WTC11 (cell line): ENCODE results near the gene CNOT3. TPM values are rescaled to one million over a fixed set of nuclear protein-coding genes. Genes with fewer than 3 reads are reported as not detected.

Experiments used
- ATAC-seq: fragments of 200-7000 bp; cut with Tn5 transposase; 2 replicates; pipeline ENCODE4 v1.10.0; 2021; ENCODE audit warnings: mild to moderate bottlenecking, moderate library complexity
- CTCF ChIA-PET: fragments of 300-600 bp; sonication (Branson Sonifier 250); formaldehyde crosslinking; loops from one replicate; lab custom pipeline; 2021; ENCODE audit warnings: antibody characterized with exemption; lab: Charles Lee
- POLR2A ChIA-PET: fragments of 350-600 bp; sonication (Branson Sonifier 250); formaldehyde crosslinking; loops from one replicate; lab custom pipeline; 2021; ENCODE audit warnings: antibody characterized with exemption; lab: Charles Lee
- DNase-seq: peaks from one replicate; pipeline ENCODE4 v3.0.0; 2021; ENCODE audit warnings: low spot score
- H3K27ac Mint-ChIP-seq: 2 replicates; pipeline ENCODE4 v1.8.0; 2021; ENCODE audit warnings: mixed read lengths
- H3K27me3 Mint-ChIP-seq: 2 replicates; pipeline ENCODE4 v1.8.0; 2021; ENCODE audit warnings: low read depth, mild to moderate bottlenecking, moderate library complexity, mixed read lengths
- H3K36me3 Mint-ChIP-seq: 2 replicates; pipeline ENCODE4 v1.8.0; 2021; ENCODE audit warnings: mixed read lengths
- H3K4me1 Mint-ChIP-seq: 2 replicates; pipeline ENCODE4 v1.8.0; 2022; ENCODE audit warnings: mixed read lengths
- H3K4me3 Mint-ChIP-seq: 2 replicates; pipeline ENCODE4 v1.8.0; 2021; ENCODE audit warnings: mild to moderate bottlenecking, moderate library complexity, mixed read lengths
- H3K9me3 Mint-ChIP-seq: 2 replicates; pipeline ENCODE4 v1.8.0; 2021; ENCODE audit warnings: mixed read lengths
- CREB1 ChIP-seq: sonication (generic); formaldehyde crosslinking; IDR thresholded peaks from 2 replicates; pipeline ENCODE4 v1.8.0; 2023; ENCODE audit warnings: mild to moderate bottlenecking, missing genetic modification reagents
- ESRRA ChIP-seq: sonication (generic); formaldehyde crosslinking; IDR thresholded peaks from 2 replicates; pipeline ENCODE4 v1.8.1; 2022; ENCODE audit warnings: mild to moderate bottlenecking, missing genetic modification reagents, borderline replicate concordance
- ETV6 ChIP-seq: sonication (generic); formaldehyde crosslinking; IDR thresholded peaks from 2 replicates; pipeline ENCODE4 v1.8.1; 2022; ENCODE audit warnings: mild to moderate bottlenecking, missing genetic modification reagents
- FOXP1 ChIP-seq: sonication (generic); formaldehyde crosslinking; IDR thresholded peaks from 2 replicates; pipeline ENCODE4 v1.8.0; 2022; ENCODE audit warnings: missing genetic modification reagents, mild to moderate bottlenecking, moderate library complexity, borderline replicate concordance
- JAZF1 ChIP-seq: fragments of 250-450 bp; sonication (Bioruptor Pico); IDR thresholded peaks from 2 replicates; pipeline ENCODE4 v1.9.0; 2021; ENCODE audit warnings: moderate library complexity, mild to moderate bottlenecking, inconsistent platforms
- NR1H2 ChIP-seq: sonication (generic); formaldehyde crosslinking; IDR thresholded peaks from 2 replicates; pipeline ENCODE4 v1.9.0; 2021; ENCODE audit warnings: mild to moderate bottlenecking, moderate library complexity, missing genetic modification reagents
- SOX15 ChIP-seq: fragments of 250-450 bp; sonication (Bioruptor Pico); IDR thresholded peaks from 2 replicates; pipeline ENCODE4 v1.9.0; 2021; ENCODE audit warnings: mild to moderate bottlenecking
- SP1 ChIP-seq: sonication (generic); formaldehyde crosslinking; conservative IDR thresholded peaks from 2 replicates; pipeline ENCODE4 v1.8.1; 2022; ENCODE audit warnings: missing genetic modification reagents
- TCF7 ChIP-seq: sonication (generic); formaldehyde crosslinking; IDR thresholded peaks from 2 replicates; pipeline ENCODE4 v1.8.0; 2022; ENCODE audit warnings: mild to moderate bottlenecking, low read depth, missing genetic modification reagents, moderate library complexity
- ZNF263 ChIP-seq: sonication (generic); formaldehyde crosslinking; IDR thresholded peaks from 2 replicates; pipeline ENCODE4 v1.8.1; 2022; ENCODE audit warnings: low read depth, mild to moderate bottlenecking, moderate library complexity, missing genetic modification reagents
- ZNF317 ChIP-seq: sonication (generic); formaldehyde crosslinking; IDR thresholded peaks from 2 replicates; pipeline ENCODE4 v1.8.1; 2023; ENCODE audit warnings: low read depth, mild to moderate bottlenecking, moderate library complexity, missing genetic modification reagents, borderline replicate concordance
- ZNF396 ChIP-seq: fragments of 250-450 bp; sonication (Bioruptor Pico); IDR thresholded peaks from 2 replicates; pipeline ENCODE4 v1.8.0; 2021; ENCODE audit warnings: mild to moderate bottlenecking, moderate library complexity, borderline replicate concordance
- ZNF671 ChIP-seq: fragments of 250-450 bp; sonication (Bioruptor Pico); IDR thresholded peaks from 2 replicates; pipeline ENCODE4 v1.8.0; 2021; ENCODE audit warnings: mild to moderate bottlenecking
- total RNA-seq: library from RNA; stranded (reverse); gene quantifications from 3 replicates; pipeline ENCODE4 v1.2.3, GENCODE V29; 2021
- TF ChIP-seq, protein P1 (sequence below): fragments of 250-450 bp; sonication (Bioruptor Pico); IDR thresholded peaks from 2 replicates; pipeline ENCODE4 v1.9.0; 2021; ENCODE audit warnings: mild to moderate bottlenecking
- TF ChIP-seq, protein P2 (sequence below): sonication (generic); formaldehyde crosslinking; IDR thresholded peaks from 2 replicates; pipeline ENCODE4 v1.8.1; 2022; ENCODE audit warnings: missing genetic modification reagents, borderline replicate concordance
- TF ChIP-seq, protein P3 (sequence below): fragments of 250-450 bp; sonication (Bioruptor Pico); IDR thresholded peaks from 2 replicates; pipeline ENCODE4 v1.9.0; 2021; ENCODE audit warnings: mild to moderate bottlenecking, borderline replicate concordance
- TF ChIP-seq, protein P4 (sequence below): sonication (generic); formaldehyde crosslinking; conservative IDR thresholded peaks from 2 replicates; pipeline ENCODE4 v1.8.1; 2023; ENCODE audit warnings: mild to moderate bottlenecking, low read depth, missing genetic modification reagents, moderate library complexity

Gene CNOT3
- total RNA-seq, 1 experiment from 2014 or later: 93.3 TPM

DNA sequence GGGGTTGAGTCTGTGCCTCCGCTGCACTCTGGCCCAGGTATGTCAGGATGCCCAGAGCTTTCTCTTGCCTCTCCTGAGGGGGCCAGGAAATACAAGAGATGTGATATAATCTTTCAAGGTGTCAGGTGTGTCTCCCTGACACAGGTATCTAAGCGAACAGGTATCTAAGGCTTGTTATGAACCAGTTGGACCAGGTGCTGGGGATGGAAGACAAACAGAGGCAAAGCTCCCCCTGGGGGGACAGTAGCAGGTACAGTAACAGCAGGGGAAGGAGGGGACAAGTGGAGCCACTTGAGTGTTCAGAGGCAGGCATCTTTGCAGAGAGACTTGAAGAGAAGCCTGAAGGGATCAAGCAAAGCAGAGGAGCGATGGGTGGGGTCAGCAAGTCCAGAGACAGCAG is 19.4 kb downstream of the CNOT3 start:
- ATAC-seq: no peak
- no peak for DNase-seq
- Mint-ChIP-seq H3K4me3 (no peak overlapping the region), H3K27me3 (no peaks in the 10 kb centered on the region; the same call in 1 of the 2 replicates), H3K27ac (no peak overlapping the region), H3K4me1 (peaks cover 19% of the 10 kb centered on the region), H3K9me3 (no peaks in the 10 kb centered on the region), H3K36me3 (peaks cover 38% of the 10 kb centered on the region)
- TF ChIP-seq, protein P1, sequence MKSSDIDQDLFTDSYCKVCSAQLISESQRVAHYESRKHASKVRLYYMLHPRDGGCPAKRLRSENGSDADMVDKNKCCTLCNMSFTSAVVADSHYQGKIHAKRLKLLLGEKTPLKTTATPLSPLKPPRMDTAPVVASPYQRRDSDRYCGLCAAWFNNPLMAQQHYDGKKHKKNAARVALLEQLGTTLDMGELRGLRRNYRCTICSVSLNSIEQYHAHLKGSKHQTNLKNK: no peak
- TF ChIP-seq, protein P2, sequence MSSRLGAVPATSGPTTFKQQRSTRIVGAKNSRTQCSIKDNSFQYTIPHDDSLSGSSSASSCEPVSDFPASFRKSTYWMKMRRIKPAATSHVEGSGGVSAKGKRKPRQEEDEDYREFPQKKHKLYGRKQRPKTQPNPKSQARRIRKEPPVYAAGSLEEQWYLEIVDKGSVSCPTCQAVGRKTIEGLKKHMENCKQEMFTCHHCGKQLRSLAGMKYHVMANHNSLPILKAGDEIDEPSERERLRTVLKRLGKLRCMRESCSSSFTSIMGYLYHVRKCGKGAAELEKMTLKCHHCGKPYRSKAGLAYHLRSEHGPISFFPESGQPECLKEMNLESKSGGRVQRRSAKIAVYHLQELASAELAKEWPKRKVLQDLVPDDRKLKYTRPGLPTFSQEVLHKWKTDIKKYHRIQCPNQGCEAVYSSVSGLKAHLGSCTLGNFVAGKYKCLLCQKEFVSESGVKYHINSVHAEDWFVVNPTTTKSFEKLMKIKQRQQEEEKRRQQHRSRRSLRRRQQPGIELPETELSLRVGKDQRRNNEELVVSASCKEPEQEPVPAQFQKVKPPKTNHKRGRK (CRISPR knock-in tag): no peak
- no peak for TF ChIP-seq SOX15 (CRISPR knock-in tag)
- TF ChIP-seq, protein P3, sequence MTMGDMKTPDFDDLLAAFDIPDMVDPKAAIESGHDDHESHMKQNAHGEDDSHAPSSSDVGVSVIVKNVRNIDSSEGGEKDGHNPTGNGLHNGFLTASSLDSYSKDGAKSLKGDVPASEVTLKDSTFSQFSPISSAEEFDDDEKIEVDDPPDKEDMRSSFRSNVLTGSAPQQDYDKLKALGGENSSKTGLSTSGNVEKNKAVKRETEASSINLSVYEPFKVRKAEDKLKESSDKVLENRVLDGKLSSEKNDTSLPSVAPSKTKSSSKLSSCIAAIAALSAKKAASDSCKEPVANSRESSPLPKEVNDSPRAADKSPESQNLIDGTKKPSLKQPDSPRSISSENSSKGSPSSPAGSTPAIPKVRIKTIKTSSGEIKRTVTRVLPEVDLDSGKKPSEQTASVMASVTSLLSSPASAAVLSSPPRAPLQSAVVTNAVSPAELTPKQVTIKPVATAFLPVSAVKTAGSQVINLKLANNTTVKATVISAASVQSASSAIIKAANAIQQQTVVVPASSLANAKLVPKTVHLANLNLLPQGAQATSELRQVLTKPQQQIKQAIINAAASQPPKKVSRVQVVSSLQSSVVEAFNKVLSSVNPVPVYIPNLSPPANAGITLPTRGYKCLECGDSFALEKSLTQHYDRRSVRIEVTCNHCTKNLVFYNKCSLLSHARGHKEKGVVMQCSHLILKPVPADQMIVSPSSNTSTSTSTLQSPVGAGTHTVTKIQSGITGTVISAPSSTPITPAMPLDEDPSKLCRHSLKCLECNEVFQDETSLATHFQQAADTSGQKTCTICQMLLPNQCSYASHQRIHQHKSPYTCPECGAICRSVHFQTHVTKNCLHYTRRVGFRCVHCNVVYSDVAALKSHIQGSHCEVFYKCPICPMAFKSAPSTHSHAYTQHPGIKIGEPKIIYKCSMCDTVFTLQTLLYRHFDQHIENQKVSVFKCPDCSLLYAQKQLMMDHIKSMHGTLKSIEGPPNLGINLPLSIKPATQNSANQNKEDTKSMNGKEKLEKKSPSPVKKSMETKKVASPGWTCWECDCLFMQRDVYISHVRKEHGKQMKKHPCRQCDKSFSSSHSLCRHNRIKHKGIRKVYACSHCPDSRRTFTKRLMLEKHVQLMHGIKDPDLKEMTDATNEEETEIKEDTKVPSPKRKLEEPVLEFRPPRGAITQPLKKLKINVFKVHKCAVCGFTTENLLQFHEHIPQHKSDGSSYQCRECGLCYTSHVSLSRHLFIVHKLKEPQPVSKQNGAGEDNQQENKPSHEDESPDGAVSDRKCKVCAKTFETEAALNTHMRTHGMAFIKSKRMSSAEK (CRISPR knock-in tag): no peak
- no peak for TF ChIP-seq ZNF317
- TF ChIP-seq ETV6 (CRISPR knock-in tag): no peak
- no peak for TF ChIP-seq SP1
- TF ChIP-seq TCF7 (CRISPR knock-in tag): no peak
- TF ChIP-seq FOXP1 (CRISPR knock-in tag): no peak
- TF ChIP-seq JAZF1 (CRISPR knock-in tag): no peak
- TF ChIP-seq NR1H2 (CRISPR knock-in tag): no peak
- no peak for TF ChIP-seq ZNF263 (CRISPR knock-in tag)
- no peak for TF ChIP-seq ZNF671 (CRISPR knock-in tag)
- no peak for TF ChIP-seq ESRRA (CRISPR knock-in tag)
- no peak for TF ChIP-seq ZNF396 (CRISPR knock-in tag)
- TF ChIP-seq, protein P4, sequence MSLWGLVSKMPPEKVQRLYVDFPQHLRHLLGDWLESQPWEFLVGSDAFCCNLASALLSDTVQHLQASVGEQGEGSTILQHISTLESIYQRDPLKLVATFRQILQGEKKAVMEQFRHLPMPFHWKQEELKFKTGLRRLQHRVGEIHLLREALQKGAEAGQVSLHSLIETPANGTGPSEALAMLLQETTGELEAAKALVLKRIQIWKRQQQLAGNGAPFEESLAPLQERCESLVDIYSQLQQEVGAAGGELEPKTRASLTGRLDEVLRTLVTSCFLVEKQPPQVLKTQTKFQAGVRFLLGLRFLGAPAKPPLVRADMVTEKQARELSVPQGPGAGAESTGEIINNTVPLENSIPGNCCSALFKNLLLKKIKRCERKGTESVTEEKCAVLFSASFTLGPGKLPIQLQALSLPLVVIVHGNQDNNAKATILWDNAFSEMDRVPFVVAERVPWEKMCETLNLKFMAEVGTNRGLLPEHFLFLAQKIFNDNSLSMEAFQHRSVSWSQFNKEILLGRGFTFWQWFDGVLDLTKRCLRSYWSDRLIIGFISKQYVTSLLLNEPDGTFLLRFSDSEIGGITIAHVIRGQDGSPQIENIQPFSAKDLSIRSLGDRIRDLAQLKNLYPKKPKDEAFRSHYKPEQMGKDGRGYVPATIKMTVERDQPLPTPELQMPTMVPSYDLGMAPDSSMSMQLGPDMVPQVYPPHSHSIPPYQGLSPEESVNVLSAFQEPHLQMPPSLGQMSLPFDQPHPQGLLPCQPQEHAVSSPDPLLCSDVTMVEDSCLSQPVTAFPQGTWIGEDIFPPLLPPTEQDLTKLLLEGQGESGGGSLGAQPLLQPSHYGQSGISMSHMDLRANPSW (CRISPR knock-in tag): no peak
- TF ChIP-seq CREB1 (CRISPR knock-in tag): no peak
- CTCF ChIA-PET: interaction anchor here (0.6 kb wide), 1 partner anchor 304 kb away, joined by 3 read pairs; no protein-coding TSS in a partner anchor
- POLR2A ChIA-PET: no interaction called here
